IPS-NIHi7 (cell line): ENCODE measurements around the gene ZNF678.

Experiments used
- DNase-seq: peaks from one replicate; pipeline ENCODE4 v3.0.0; 2012; ENCODE audit warnings: mixed read lengths; ENCODE audit errors: extremely low spot score

ZNF678 gene

DNA sequence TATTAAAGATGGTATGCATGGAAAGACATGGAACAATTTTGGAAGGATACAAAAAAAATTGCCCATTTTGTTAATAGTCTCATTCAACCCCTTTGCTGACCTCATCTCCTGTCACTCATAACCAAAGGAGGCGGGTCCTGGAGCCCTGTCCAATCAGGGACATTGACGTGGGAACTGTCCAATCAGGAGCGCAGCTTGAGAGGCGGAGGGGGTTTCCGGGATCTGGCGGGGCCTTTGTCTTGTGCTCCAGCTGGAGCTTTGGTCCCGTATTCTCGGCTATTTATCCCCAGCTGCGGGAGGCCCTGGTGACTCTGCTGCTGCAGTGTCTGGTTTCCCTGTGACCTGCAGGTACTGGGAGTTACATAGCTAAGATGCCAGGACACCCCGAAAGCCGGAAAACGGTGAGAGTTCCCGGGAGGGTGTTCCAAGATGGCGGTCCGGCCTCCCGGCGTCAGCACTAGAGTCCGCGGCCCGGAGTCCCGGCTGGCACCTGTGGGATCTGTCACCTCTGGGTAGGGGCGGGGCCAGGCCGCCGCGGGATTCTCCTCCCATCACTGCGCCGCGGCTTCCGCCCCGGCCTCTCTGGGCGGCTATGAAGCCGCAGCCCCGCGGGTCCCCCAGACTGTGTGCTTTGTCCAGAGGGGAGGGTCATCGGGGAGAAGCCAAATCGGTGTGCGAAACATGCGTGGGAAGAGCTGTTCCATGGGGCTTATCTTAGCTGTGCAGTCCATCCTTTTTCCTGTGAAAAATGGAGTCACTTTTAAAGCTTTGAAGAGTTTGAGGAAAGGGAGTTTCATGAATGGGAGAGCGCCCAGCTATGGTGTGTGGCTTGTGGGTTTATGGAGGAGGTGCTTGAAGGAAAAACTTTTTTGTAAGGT is at the start of gene ZNF678:
Gene ZNF678, plus strand, starts transcription at position 233 of the 878 bp plus-strand sequence. CDS start 87,436 bp downstream, outside the sequence.
- peak; percentile 99 for DNase-seq

DNA sequence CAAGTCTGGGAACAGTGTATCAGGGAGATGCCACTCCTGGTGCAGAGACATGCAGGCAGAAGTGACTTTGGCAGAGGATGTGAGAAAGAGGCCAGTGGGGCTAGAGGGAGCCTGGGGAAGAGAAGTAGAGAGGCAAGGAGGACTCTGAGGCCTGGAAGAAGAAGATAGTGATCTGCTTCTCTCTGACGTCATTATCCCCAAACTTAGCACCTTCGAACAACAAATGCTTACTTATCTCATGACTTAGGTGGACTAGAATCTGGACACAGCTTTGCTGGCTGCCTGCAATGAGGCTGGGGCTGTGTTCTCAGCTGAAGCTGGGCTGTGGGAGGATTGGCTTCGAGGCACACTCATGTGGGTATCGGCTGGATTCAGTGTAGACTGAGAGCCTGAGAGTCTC is 44.5 kb upstream of the ZNF678 start:
- no peak for DNase-seq

DNA sequence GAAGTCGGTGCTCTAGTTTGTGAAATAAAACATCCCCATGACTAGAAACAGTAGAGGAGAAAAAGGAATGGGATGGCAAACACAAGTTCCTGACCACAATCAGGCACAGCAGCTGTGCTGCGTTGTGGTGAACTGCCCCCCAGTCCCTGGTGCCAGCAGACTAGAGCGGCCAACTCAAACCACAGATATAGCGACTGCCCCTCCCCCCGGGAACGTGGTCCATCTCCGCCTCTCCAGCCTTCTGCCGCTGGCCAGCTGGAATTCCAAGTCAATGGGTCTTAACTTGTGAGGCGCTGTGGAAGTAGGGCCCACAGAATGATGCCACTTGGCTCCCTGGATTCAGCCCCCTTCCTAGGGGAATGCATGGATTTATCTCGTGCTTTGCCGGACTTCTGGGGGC is 41.6 kb upstream of the ZNF678 start:
- no peak for DNase-seq

DNA sequence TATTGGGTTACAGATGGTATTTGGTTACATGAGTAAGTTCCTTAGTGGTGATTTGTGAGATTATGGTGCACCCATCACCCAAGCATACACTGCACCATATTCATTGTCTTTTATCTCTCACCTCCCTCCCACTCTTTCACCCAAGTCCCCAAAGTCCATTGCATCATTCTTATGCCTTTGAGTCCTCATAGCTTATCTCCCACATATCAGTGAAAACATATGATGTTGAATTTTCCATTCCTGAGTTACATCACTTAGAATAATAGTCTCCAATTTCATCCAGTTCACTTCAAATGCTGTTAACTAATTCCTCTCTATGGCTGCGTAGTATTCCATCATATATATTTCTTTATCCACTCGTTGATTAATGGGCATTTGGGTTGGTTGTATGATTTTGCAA is 36.8 kb upstream of the ZNF678 start:
- no peak for DNase-seq

DNA sequence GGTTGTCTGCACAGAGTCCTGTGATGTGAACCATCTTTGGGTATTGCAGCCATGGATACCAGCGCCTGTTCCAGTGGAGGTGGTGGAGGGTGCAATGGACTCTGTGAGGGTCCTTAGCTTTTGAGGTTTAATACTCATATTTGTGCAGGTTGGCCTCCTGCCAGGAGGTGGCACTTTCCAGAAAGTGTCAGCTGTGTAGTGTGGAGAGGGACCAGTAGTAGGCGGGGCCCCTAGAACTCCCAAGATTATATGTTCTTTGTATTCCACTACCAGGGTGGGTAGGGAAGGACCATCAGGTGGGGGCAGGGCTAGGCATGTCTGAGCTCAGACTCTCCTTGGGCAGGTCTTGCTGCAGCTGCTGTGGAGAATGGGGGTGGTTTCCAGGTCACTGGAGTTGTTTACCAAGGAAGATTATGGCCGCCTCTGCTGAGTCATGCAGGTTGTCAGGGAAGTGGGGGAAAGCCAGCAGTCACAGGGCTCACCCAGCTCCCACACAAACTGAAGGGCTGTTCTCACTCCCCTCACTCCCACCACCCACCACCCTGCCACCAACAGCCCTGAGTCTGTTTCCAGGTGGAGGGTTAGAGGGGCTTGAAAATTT is 31.2 kb upstream of the ZNF678 start:
- DNase-seq = no peak

DNA sequence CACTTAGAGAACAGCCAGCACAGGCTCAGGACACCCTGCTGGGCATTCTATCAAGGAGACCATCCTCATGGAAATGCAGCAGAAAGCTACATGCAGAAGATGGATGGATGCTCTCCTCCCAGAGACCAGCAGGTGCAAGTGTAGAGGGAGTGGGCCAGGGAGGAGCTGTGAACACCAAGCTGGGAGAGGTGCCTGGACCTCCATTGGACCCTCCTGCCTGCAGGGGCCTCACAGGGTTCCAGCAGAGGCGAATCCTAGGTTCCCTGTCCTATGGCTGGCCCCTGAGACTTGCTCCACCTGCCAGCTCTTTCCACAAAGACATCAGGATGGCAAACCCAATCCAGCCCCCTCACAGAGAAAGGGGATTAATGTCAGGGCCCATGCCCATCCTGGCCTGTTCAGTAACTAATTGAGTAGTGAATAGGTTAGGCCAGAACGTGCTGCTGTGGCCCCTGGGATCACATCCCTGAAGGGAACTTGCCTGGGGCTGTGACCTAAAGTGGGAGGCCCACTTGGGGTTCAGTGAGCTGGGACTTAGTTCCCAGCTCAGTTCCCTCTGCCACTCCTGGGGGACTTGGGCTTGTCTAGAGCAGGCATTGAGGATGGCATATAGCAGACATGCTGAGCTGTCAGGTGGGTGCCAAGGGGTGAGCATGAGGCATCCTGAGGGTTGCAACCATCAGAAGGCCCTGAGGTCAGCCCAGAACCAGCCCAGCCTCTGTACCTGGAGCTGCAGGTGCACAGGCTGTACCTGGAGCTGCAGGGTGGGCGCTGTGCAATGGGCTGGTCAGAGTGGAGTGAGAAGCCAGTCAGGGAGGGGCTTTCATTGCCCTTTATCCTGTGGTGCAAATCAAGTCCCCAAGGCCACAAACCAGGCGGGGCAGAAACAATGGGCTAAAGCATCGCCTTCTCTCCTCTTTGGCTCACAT is 22.9 kb upstream of the ZNF678 start:
- DNase-seq = no peak

DNA sequence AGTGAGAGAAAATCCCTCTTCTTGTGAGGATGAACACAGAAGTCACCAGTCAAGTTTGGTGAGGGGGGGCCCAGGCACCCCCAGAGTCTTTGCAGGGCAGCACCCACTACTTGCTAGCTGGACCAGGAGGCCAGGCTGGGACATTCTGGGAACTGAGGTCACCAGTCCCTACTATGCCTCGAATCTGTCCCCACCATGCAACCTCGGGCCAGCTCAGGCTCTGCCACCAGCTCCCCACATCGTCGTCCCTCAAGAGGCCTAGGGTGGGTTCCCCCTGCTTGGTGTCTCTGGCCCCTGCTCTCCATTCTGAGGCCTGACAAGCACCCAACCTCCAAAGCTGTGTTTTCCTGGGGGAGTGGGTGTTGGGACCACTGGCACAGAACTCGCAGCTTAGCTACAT is 22.2 kb upstream of the ZNF678 start:
- DNase-seq = no peak

DNA sequence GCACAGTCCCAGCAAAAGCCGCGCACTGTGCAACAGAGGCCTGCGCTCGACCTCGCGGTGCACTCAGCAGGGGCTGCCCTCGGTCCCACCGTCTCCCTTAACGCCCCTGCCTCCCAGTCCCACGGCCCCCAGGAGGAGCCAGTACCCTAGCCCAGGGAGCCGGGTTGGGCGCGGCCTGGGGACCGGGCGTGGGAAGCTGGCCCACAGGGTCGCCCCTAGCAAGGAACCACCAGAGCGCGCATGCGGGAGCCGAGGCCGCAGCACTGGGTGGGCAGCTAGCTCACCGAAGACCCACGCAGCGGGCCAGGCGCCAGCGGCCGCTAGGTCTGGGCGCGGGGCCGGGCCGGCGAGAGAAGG is 21.6 kb upstream of the ZNF678 start:
- no peak for DNase-seq

DNA sequence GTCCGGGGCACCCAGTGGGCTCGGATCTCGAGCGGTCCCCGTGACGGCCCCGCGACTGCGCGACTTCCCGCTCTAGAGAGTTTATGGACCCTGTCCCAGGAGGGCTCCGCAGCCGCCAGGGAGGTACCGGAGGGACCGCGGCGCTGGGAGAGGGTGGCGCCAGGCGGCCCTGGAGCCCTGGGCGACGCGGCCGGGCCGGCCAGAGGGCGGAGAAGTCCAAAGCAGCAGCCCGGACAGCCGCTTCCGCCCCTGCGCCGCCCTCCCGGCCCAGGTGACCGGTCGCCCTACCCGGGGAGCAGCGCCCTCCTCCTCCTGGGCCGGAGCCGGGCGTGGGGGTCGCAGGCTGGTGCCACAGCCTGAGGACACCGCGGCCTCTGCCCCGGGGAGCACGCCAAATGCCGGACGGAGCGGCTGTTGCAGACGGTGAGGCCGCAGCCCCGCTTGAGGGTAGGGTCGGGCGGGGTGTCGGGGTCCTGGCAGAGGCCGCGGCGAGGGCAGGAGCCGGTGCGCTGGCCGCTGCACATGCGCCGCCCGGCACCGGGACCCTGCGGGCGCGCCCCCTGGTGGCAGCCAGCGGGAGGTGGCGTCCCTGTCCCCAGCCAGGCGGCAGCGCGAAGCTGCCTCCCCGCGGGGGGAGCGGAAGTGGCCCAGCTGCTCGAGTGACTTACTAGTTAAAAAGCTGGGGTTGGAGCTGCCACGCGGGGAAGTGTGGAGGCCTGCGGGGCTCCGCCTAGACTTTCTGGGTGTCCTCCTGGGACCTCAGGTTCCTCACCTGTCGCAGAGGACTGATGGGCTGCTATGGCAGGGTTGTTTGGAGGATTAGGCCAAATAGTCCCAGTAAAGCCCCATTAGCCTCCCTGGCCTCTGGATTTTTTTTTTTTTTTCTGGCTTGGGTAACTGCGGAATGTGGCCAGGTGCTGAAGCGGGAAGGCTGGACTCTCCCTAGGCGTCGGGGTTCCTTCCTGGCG is 20.9 kb upstream of the ZNF678 start:
- peak; percentile 97 for DNase-seq

DNA sequence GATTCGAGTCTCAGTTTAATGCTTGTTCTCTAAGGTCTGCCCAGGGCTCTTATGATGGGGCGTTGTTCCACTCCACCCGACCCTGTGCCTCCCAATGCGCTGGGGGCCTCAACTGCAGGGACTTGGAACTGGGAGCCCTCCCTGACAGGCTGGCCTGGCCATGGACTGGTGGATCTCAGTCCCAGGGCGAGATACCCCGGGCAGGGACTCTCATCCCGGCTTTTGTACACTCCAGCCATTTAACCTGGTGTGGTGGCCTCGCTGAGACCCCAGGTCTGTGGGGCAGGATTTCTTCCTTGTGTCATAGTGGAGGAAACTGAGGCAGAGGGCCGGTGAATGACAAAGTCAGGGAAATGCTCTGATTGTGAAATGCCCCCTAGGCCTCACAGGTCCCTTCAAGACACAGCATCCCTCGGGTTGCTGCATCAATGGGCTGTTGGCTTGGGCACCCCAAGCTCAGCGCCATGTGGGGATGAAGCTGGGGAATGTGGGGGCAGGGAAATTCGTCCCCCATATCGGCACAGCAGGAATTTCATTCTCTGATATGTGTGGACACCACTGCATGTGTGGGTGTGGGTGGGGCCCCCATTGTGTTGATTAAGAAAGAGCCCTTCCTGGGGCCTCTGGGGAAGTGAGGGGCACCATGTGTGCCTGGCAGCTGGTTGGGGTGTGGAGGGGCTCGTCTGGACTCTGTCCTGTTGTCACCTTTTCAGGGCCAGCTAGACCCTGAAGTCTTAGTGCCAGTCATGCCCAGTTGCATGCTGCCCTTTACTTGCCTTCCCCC is 19.9 kb upstream of the ZNF678 start:
- DNase-seq = no peak

DNA sequence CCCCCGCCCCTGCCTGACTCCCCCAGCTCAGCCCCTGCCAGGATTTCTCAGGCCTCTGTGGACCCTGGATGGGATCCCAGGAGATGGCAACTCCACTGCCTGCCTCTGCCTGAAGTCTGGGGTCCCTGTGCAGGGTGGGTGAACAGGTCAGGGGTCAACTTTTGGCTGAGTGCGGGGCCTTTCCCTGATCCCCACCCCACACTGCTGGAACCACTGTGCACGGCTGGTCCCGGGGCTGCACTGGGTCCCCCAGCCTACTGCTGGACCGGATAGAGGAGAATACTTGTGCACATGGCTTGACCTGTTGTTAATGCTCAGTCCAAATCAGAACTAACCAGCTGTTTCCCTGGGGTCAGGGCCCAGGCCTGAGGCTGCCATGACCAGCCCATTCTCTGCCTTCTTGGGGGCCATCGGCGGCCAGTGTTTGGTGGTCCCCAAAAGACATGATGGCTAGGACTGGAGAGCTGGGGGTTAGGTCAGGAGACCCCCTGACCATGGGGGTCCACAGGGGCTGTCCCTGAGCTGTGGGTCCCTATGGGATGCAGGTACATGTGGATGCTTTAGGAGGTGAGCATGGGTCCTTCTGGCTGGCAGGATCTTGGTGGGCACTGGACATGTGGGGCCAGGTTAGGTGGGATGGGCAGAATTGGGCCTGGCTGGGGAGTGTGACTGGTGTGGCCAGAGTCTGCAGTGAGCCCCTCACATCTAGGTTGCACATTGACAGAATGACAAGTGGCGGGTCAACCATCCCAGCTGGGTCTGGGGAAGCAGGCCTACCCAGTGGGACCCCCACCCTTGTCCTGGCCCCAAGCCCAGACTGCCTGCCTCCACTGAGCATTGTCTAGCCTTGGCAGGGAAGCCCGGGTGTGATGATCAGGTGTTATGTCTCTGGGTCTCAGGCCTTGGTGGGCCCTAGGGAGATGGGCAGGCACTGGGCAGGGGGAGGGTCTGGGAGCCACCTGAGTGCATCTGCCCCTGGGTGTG is 19.0 kb upstream of the ZNF678 start:
- DNase-seq = no peak

DNA sequence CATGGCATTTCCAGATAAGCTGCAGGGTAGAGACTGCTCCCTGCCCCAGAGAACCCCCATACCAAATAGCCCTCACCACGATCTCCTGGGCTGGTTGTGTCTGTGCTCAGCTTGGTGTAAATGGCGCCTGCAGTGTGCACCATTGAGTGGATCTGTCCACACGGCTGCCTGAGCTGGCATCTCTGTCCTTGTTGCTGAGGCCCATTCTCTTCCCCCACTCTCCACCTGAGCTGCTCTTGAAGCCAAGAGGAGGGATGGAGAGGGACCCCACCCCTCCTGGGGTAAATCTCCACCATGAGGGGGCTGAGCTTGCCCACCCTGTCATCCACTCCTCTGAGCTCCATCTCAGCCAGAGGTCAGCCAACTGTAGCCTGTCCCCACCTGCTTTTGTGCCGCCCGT is 18.0 kb upstream of the ZNF678 start:
- no peak for DNase-seq

DNA sequence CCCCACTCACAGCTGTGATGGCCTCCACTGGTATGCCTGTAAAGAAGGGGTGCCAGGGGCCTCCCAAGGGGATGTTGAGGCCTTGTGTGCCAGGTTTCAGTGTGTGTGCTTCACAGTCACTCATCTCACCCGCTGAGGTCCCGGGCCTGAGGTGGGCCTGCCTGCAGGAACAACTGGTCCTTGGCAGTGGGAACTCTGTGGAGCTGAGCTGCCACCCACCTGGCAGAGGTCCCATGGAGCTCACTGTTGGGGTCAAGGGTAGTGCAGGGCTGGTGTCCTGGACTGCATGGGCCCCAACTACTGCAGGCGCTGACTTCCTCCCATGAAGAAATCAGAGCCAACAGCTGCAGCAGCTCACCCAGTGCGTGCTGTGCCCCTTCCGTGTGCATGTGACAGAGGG is 17.3 kb upstream of the ZNF678 start:
- DNase-seq = no peak

DNA sequence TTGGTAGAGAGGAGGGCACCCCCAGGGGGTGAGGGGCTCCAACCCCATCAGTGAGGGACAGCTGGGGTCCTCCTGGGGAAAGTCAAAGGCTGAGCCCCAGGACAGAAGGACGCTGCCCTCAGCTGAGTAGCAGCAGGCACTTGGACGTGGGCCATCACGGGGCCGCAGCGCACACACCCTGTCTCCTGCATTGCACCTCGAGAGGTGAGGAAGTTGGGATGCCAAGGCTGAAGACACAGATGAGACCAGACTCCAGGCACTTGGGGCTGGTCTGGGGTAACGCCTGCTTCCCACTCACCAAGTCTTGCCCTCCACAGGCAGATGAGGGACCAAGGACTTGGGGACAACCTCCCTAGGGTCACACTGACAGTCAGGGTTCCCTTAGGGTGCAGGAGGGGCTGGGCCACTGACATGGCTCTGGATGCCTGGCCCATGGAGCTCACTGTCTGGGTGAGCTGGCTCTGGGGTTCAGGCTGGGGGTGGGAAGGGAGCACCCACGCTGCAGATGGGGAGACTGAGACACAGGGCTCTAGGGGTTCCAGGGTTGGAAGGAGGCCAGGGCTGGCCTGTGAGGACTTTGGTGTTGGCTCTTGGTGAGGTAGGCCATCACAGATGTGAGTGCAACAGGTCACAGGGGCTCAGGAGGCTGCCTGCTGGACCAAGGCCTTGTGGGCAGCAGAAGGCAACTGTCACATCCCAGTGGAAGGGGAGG is 16.6 kb upstream of the ZNF678 start:
- DNase-seq = no peak

DNA sequence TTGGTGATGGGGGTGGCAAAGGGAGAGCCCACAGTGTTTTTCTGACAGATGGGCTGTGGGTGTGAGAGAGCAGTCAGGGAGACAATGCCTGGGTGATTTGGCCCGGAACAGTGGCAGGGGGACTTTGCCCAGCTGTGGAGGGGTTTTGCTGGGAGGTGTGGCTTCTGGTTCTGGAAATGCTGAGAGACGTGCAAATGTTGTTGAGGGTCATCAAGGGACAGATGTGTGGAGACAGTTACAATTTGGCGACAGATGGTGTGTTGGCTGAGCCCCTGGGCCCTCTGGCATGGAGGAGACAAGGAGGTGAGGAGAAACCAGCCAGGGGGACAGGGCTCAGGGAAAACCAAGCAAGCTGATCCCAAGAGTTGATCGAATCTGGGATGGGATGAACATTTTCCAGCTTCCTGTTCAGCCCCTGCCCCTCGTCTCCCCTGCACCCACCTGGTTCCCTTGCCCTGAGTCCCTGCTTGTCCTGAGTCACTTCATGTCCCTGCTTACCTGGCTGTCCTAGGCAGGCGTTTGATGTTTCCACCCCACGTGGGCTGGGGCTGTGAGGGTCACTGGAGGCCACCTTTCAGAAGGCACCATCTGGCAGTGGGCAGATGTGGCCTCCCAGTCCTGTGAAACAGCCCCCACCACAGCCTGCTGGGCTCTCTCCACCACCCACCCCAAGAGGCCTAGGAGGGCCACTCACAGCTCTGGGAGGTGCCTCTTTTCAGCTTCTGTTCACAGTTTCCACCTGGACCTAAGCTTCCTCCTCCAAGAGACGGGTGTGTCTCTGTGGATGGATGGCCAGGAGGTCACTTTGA is 15.8 kb upstream of the ZNF678 start:
- no peak for DNase-seq

DNA sequence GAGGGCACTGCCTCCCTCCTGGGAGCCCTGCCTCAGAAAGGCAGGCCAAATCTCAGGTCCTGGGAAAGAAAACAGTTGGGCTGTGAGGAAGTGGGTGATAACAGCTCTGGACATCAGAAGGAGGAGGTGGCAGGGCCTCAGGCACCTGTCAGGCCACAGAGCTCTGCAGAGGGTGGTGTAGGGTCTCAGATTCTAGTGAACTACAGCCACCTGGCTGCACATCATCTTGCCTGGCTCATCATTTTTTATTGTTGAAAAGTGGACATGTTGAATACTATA is 15.3 kb upstream of the ZNF678 start:
- DNase-seq = no peak

DNA sequence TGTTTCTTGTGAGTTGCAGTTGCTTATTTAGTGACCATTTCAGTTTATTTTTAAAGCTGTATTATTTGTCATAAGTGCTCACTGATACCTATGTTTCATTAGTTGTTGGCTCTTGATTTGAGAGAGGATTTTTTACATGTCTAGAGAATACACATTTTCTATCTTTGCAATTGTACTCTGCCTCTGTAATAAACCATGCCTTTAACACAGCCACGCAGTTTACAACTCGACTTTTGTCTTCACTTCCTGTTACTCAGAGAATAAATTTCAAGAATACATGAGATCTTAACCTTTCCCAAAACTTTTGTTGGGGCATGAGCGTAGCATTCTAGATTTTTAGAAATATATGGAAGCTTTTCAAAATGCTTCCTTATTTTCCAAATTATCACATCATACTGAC is 14.9 kb upstream of the ZNF678 start:
- no peak for DNase-seq

DNA sequence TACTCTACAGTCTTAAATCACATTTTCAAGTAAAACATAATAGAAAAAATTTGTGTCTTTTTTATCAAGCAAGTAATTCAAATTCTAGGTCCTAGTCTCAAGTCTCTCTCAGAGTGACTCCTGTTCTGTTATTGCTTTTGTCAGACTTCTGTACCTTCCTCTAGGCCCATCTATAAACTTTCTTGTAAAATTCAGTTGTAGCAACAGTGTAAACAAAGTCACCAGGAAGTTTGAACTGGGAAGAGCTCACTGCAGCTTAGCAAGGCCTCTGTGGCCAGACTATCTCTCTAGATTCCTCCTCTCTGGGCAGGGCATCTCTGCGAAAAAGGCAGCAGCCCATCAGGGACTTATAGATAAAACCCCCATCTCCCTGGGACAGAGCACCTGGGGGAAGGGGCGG is 13.5 kb upstream of the ZNF678 start:
- no peak for DNase-seq
